HG02610 (cell line): ENCODE results near the gene GCK.
"Not testable (repeated sequence)": the region's sequence is repeated elsewhere in the genome, so short reads cannot be mapped to it uniquely, and the experiment has no call there.

Experiments
- ATAC-seq: cut with Tn5 transposase; IDR thresholded peaks from one replicate; pipeline ENCODE4 v1.9.1; 2021; ENCODE audit warnings: mild to moderate bottlenecking, moderate library complexity; ENCODE audit not compliant: unreplicated experiment

Gene GCK

GRCh38 chr7:44184206-44184872 is 4.9 kb downstream of the GCK start:
- no peak for ATAC-seq

GRCh38 chr7:44183386-44183785 is 5.9 kb downstream of the GCK start:
- no peak for ATAC-seq

- no peak for ATAC-seq
Observed at GRCh38 chr7:44182827-44183226, 6.4 kb downstream of the GCK start.

DNA sequence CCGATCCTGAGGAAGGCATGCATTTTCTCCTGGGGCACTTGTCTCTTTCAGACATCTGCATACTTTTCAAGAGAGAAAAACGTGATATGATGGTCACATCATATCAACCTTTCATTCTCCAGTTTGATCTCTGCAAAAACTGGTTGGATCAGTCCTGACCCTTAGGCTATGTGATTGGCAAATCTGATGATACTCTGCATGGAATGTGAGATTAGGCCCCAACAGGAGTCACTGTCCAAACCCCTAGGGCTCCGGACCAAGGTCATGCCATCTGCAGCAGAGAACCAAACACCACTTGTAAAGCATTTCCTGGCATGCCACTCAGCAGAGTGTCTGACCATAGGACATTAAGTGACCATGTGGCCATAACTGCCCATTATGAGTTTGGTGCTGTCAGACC is 8.6 kb downstream of the GCK start:
- ATAC-seq, result no peak

- no peak for ATAC-seq
Observed at GRCh38 chr7:44177570-44178131, 11.6 kb downstream of the GCK start.

DNA sequence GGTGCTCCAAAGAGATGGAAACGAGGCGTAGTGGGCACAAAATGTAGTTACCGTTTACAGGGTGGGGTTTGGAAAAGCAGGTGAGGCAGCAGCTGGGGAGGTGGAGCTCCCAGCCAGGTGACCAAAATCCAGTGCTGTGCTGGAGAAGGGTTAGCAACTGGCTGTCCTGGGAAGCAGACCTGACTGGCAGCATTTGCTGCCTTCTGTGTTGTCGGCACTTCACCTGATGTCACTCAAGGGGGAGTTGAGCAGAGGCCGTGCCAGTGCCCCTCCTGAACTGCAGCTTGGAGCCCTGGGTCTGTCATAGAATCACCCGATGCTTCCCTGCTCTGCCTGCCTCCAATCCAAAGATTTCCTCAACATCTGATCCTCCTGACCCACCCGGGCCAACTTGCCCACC is 12.8 kb downstream of the GCK start:
- ATAC-seq, result no peak

GRCh38 chr7:44175730-44176129 is 13.5 kb downstream of the GCK start:
- no peak for ATAC-seq

DNA sequence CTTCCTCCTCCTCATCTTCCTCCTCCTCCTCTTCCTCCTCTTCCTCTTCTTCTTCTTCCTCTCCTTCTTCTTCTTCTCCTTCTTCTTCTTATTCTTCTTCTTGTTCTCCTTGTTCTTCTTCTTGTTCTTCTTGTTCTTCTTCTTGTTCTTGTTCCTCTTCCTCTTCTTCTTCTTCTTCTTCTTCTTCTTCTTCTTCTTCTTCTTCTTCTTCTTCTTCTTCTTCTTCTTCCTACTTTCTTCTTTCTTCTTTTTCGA is 14.6 kb downstream of the GCK start:
- ATAC-seq, result not testable (repeated sequence)

DNA sequence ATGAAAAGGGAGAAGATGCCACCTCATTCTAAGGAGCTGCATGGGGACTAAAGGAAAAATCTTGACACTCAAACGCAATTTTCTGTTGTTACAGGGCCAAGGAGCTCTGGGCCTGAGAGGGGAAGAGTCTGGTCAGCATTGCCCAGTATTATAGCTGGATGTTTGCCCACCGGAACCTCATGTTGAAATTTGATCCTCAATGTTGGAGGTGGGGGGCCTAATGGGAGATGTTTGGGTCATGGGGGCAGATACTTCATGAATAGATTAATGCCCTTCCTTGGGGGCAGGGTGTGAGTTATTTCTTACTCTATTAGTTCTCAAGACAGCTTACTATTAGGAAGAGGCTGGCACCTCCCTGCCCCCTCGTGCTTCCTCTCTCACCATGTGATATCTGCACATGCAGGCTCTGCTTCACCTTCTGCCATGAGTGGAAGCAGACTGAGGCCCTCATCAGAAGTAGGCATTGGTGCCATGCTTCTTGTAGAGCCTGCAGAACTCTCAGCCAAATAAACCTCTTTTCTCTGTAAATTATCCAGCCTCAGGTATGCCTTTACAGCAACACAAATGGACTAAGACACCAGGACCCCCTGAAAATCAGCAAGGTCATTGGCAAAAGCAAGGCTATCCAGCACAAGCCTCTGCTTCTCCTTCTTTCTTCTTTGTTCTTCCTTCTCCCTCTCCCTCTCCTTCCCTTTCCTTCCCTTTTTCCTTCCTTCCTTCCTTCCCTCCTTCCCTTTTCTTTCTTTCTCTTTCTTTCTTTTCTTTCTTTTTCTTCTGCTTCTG is 15.1 kb downstream of the GCK start:
- no peak for ATAC-seq

- ATAC-seq, result no peak
Observed at GRCh38 chr7:44172803-44173424, 16.3 kb downstream of the GCK start.

- ATAC-seq, result no peak
Observed at GRCh38 chr7:44172352-44172751, 16.9 kb downstream of the GCK start.

DNA sequence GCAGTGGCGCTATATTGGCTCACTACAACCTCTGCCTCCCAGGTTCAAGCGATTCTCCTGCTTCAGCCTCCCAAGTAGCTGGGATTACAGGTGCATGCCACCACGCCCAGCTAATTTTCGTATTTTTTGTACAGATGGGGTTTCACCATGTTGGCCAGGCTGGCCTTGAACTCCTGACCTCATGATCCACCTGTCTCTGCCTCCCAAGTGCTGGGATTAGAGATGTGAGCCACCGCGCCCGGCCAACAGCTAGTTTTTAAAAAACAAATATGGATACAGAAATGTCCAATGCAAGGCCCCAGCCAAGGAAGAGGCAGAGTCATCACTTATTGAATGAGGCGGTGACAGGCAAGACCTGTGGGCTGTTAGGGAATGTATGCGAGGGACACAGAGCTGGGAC is 17.3 kb downstream of the GCK start:
- not testable (repeated sequence) for ATAC-seq

GRCh38 chr7:44167920-44168319 is 21.3 kb downstream of the GCK start:
- ATAC-seq, result no peak

DNA sequence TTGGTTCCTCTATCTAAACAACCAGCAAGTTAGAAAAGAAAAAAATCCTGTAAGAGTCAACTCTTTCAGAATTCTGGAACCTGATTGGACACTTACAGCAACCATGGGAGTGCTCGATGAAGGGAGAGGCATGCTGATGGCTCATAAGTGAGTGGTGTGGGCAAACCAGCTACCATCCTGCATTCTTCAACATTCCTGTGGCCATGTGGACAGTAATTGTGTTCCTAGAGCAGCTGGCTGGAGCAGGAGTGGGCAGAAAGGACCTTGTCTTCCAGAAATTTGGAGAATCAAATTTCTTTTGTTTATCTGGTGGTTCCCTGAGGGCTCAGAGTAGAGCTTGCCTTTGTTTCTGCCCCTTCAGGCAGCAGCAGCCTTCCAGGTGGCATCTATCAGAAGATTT is 25.6 kb downstream of the GCK start:
- no peak for ATAC-seq

DNA sequence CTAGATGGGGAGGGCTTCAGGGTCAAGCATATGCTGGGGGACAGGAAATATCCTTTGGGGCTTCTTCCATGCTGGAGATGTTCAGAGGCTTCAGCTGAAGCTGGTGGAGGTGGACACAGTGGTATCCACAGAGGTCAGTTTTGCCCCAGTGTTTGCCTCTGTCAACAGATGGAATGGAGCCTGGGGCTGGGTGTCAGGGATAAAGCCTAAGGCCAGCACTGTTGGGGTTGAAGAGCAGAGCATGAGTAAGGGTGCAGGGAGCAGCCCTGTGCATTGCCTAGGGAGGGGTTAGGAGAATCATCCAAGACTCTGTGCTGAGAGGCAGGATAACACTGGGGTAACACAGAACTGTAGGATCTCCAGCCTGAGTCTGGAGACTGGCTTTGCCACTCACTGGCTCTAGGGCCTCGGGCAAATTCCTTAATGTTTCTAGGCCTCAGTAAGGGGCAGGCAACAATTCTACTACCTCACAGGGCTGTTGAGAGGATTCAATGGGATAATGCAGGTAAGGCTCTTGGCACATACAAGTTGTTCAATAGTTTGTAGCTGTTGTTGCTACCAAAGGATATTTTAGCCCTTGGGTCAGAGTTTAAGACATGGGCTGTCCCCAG is 26.3 kb downstream of the GCK start:
- ATAC-seq, result no peak

DNA sequence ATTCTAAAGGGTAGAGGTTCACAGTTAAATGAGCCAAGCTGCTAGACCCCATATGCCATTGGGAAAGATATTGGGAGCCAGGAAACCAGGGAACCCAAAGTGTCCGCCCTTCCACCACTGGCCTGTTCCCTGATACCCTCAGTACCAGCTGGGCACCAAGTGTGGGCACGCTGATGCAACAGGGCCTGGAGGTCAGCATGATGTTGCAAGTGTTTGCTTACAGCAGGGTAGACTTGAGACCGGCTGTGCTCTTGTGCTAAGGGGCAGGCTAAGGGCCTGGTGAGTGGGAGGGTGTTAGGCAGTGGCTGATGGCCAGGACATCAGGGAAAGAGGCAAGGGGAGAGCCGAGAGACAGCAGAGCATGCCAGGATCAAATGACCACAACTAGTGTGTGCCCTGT is 27.1 kb downstream of the GCK start:
- ATAC-seq, result no peak

GRCh38 chr7:44161371-44161770 is 27.9 kb downstream of the GCK start:
- ATAC-seq, result no peak

- no peak for ATAC-seq
Observed at GRCh38 chr7:44159824-44160630, 29.2 kb downstream of the GCK start.

GRCh38 chr7:44158873-44159631 is 30.2 kb downstream of the GCK start:
- ATAC-seq, result no peak
